HepG2 (cell line): ENCODE results near the gene RBP7. TPM values are rescaled to one million over a fixed set of nuclear protein-coding genes. Genes with fewer than 3 reads are reported as not detected.

ENCODE experiments used
- ATAC-seq: fragments of 200-7000 bp; cut with Tn5 transposase; 3 replicates; pipeline ENCODE4 v1.9.1; 2020; ENCODE audit warnings: mild to moderate bottlenecking, moderate library complexity
- BruUV-seq: library from RNA; stranded (reverse); fragments of 400-500 nt; replicated peaks from 2 replicates; lab custom pipeline; 2021; lab: Mats Ljungman, UMichigan
- CTCF ChIA-PET: fragments of 300-600 bp; formaldehyde crosslinking; extraction: SDS; loops from one replicate; lab custom pipeline; 2021; ENCODE audit warnings: low total read pairs, inconsistent platforms, low intra/inter-chr PET ratio; lab: Yijun Ruan, JAX
- POLR2A ChIA-PET: fragments of 350-600 bp; sonication (Branson Sonifier 250); formaldehyde crosslinking; loops from one replicate; lab custom pipeline; 2020; ENCODE audit warnings: antibody characterized with exemption, inconsistent platforms; lab: Yijun Ruan, JAX
- DNase-seq: peaks from one replicate; pipeline ENCODE4 v3.0.0-alpha.2; 2015; ENCODE audit warnings: low spot score
- FAIRE-seq: peaks from 3 replicates; lab custom pipeline; 2011; peaks lifted over from hg19 to GRCh38; lab: Jason Lieb, UNC
- H2AFZ ChIP-seq: one replicate; pipeline ENCODE4 v1.6.1; 2011; ENCODE audit warnings: low read length, inconsistent platforms
- H3K27ac ChIP-seq: fragments of 300-600 bp; 3 replicates; pipeline ENCODE4 v1.8.0; 2011; ENCODE audit warnings: mixed run types, mild to moderate bottlenecking, mixed read lengths, low read length, inconsistent platforms; ENCODE audit not compliant: insufficient read depth; ENCODE audit errors: extremely low read length
- H3K27me3 ChIP-seq, 2 experiments: fragments of 200-600 bp in 1 of 2; 2 replicates in 1 of 2; 3 replicates in 1 of 2; pipeline versions ENCODE4 v1.6.0 to v1.8.0; 2011; ENCODE audit warnings: low read length in 2 of 2, mild to moderate bottlenecking in 2 of 2, moderate library complexity in 2 of 2, inconsistent platforms in 1 of 2; ENCODE audit not compliant: insufficient read depth in 2 of 2, control insufficient read depth in 1 of 2
- H3K36me3 ChIP-seq, 2 experiments: fragments of 200-600 bp in 1 of 2; replicated peaks in 1 of 2; 2 replicates in 1 of 2; 3 replicates in 1 of 2; pipeline versions ENCODE4 v1.5.1 to v1.8.0; 2011; ENCODE audit warnings: low read length in 2 of 2, inconsistent platforms in 1 of 2; ENCODE audit not compliant: insufficient read depth in 2 of 2, control insufficient read depth in 1 of 2
- H3K4me1 ChIP-seq: 2 replicates; pipeline ENCODE4 v1.5.1; 2012; ENCODE audit warnings: low read length, inconsistent platforms; ENCODE audit not compliant: insufficient read depth
- H3K4me2 ChIP-seq: 2 replicates; pipeline ENCODE4 v1.6.0; 2011; ENCODE audit warnings: low read depth, low read length, inconsistent platforms
- H3K4me3 ChIP-seq, 3 experiments: fragments of 200-600 bp in 1 of 3; sonication (generic), shearing (Covaris generic) in 1 of 3; replicated peaks in 1 of 3; 2 replicates each; pipeline ENCODE4 v1.5.1; 2011 to 2016; ENCODE audit warnings: low read length in 3 of 3, inconsistent platforms in 2 of 3, low read depth in 2 of 3, mild to moderate bottlenecking in 2 of 3, control low read depth in 1 of 3, mixed read lengths in 1 of 3; ENCODE audit not compliant: insufficient read depth in 1 of 3
- H3K79me2 ChIP-seq: one replicate; pipeline ENCODE4 v1.6.1; 2011; ENCODE audit warnings: low read length, inconsistent platforms; ENCODE audit not compliant: insufficient read depth
- H3K9ac ChIP-seq: 2 replicates; pipeline ENCODE4 v1.6.0; 2011; ENCODE audit warnings: mild to moderate bottlenecking, low read depth, low read length, inconsistent platforms; ENCODE audit not compliant: insufficient read depth
- H3K9me3 ChIP-seq: 2 replicates; pipeline ENCODE4 v1.5.1; 2012; ENCODE audit warnings: mild to moderate bottlenecking, low read length
- H4K20me1 ChIP-seq: 2 replicates; pipeline ENCODE4 v1.6.0; 2011; ENCODE audit warnings: inconsistent platforms, mild to moderate bottlenecking, low read length, moderate library complexity; ENCODE audit not compliant: insufficient read depth
- ARID2 ChIP-seq: sonication (generic); formaldehyde crosslinking; IDR thresholded peaks from 2 replicates; pipeline ENCODE4 v1.8.1; 2022; ENCODE audit warnings: mild to moderate bottlenecking, missing genetic modification reagents, borderline replicate concordance
- ATF1 ChIP-seq: IDR thresholded peaks from 2 replicates; pipeline ENCODE4 v1.6.1; 2016; ENCODE audit warnings: mild to moderate bottlenecking, control low read depth
- GABPB1 ChIP-seq: IDR thresholded peaks from 2 replicates; pipeline ENCODE4 v1.6.1; 2016; ENCODE audit warnings: mild to moderate bottlenecking, missing genetic modification reagents, moderate library complexity, missing compliant biosample characterization
- KDM3A ChIP-seq: IDR thresholded peaks from 2 replicates; pipeline ENCODE4 v1.6.1; 2018; ENCODE audit warnings: low read depth, missing compliant biosample characterization
- MEIS1 ChIP-seq: sonication (generic); formaldehyde crosslinking; IDR thresholded peaks from 2 replicates; pipeline ENCODE4 v1.9.0; 2021; ENCODE audit warnings: mild to moderate bottlenecking, missing genetic modification reagents, moderate library complexity, borderline replicate concordance
- MYNN ChIP-seq: sonication (generic); formaldehyde crosslinking; IDR thresholded peaks from 2 replicates; pipeline ENCODE4 v1.4.0; 2020; ENCODE audit warnings: mild to moderate bottlenecking, low read depth, missing genetic modification reagents
- NFYC ChIP-seq: IDR thresholded peaks from 2 replicates; pipeline ENCODE4 v1.6.1; 2016; ENCODE audit warnings: missing genetic modification reagents, missing compliant biosample characterization
- PCBP2 ChIP-seq: fragments of 200-400 bp; formaldehyde crosslinking; optimal IDR thresholded peaks from 2 replicates; pipeline ENCODE3; 2018; ENCODE audit warnings: low read length, low read depth; ENCODE audit not compliant: poor library complexity, severe bottlenecking
- ZNF567 ChIP-seq: sonication (generic); formaldehyde crosslinking; IDR thresholded peaks from 2 replicates; pipeline ENCODE4 v1.8.1; 2023; ENCODE audit warnings: mild to moderate bottlenecking, missing genetic modification reagents, borderline replicate concordance
- ZNF83 ChIP-seq: sonication (generic); formaldehyde crosslinking; IDR thresholded peaks from 2 replicates; pipeline ENCODE4 v1.4.0; 2020; ENCODE audit warnings: missing genetic modification reagents, mild to moderate bottlenecking, borderline replicate concordance
- ZNF839 ChIP-seq: sonication (generic); formaldehyde crosslinking; IDR thresholded peaks from 2 replicates; pipeline ENCODE4 v1.4.0; 2020; ENCODE audit warnings: missing genetic modification reagents, mild to moderate bottlenecking, borderline replicate concordance
- WGBS: methylation state at CpG from one replicate; pipeline ENCODE4 v1.1.6; 2017; ENCODE audit warnings: low lambda C conversion rate; 5-methylcytosine and 5-hydroxymethylcytosine counted together
- in situ Hi-C: cut with HindIII; loops from 2 replicates; pipeline ENCODE4 v1.10.0; 2017; ENCODE audit warnings: low pct_unique_long_range_greater_than_20kb; ENCODE audit not compliant: extremely low pct_ligation_motif_present
- intact Hi-C: fragments of 100-400 bp; cut with micrococcal nuclease; formaldehyde crosslinking; loops from one replicate; pipeline ENCODE4 v1.10.0; 2022; ENCODE audit not compliant: unreplicated experiment
- polyA plus RNA-seq, 8 experiments: library from polyadenylated mRNA; depleted of rRNA in 3 of 8; stranded (reverse) in 7 of 8; unstranded in 1 of 8; fragments of >200 nt; fragmentation: Illumina TruSeq in 4 of 8; extraction: Trizol in 4 of 8; gene quantifications; 2 replicates each; pipeline versions ENCODE4 v1.2.1 to v1.2.3, GENCODE V29; 2011 to 2016; ENCODE audit warnings: low read depth in 4 of 8, missing spikeins in 1 of 8, mixed read lengths in 1 of 8; ENCODE audit not compliant: insufficient read depth in 1 of 8
- total RNA-seq, 5 experiments: library from RNA; depleted of rRNA; stranded (reverse); fragments of >200 nt; fragmentation: Illumina TruSeq; extraction: Trizol; gene quantifications; 2 replicates each; pipeline ENCODE4 v1.2.3, GENCODE V29; 2016; ENCODE audit warnings: low read depth in 1 of 5
- TF ChIP-seq, protein P1 (sequence below): sonication (generic); formaldehyde crosslinking; IDR thresholded peaks from one replicate; pipeline ENCODE4 v1.5.1; 2020; ENCODE audit warnings: mild to moderate bottlenecking, missing genetic modification reagents; ENCODE audit errors: not compliant biosample characterization

Gene RBP7
- total and polyA plus RNA-seq, 2 of the 13 experiments (the other 11 are each of a cell fraction or from before 2014, with no cell fraction given), result 1.6 to 2.0 TPM

DNA sequence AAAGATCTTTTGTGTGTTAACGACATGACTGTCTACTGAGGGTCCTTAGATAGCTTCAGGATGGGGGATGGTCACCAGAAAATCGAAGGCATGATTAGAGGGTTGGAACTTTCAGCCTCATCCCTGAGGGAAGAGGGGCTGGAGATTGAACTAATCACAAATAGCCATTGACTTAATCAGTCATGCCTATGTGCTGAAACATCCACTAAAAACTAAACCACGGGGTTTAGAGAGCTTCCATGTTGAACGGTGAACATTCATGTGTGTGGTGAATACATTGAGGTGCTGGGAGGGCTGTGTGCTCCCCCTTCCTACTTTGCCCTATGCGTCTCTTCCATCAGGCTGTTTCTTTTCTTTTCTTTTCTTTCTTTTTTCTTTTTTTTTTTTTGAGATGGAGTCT lies 17.0 kb downstream of the RBP7 start:
- DNase-seq, result no peak
- no peak for ATAC-seq
- H2AFZ ChIP-seq, result no peak overlapping the region
- intact Hi-C loops (no loop called here), in situ Hi-C loops (no loop called here)
- H3K79me2 ChIP-seq, result no peaks in the 10 kb centered on the region
- H3K27ac ChIP-seq, result no peak overlapping the region
- FAIRE-seq, result no peak
- no TSS peak for BruUV-seq
- H3K4me1 ChIP-seq, result no peaks in the 10 kb centered on the region
- WGBS, result 47% methylated on average over 5 of the region's 5 CpGs
- H4K20me1 ChIP-seq, result no peaks in the 10 kb centered on the region
- ChIA-PET POLR2A (no interaction called here), CTCF (no interaction called here)
- no peaks in the 10 kb centered on the region for H3K9me3 ChIP-seq
- TF ChIP-seq ARID2 (CRISPR knock-in tag) (no peak), NFYC (no peak), ATF1 (CRISPR knock-in tag) (no peak), ZNF839 (no peak), PCBP2 (no peak), MEIS1 (CRISPR knock-in tag) (no peak), ZNF567 (CRISPR knock-in tag) (no peak), MYNN (CRISPR knock-in tag) (no peak), KDM3A (CRISPR knock-in tag) (no peak), ZNF83 (CRISPR knock-in tag) (no peak), GABPB1 (CRISPR knock-in tag) (no peak)
- TF ChIP-seq, protein P1, sequence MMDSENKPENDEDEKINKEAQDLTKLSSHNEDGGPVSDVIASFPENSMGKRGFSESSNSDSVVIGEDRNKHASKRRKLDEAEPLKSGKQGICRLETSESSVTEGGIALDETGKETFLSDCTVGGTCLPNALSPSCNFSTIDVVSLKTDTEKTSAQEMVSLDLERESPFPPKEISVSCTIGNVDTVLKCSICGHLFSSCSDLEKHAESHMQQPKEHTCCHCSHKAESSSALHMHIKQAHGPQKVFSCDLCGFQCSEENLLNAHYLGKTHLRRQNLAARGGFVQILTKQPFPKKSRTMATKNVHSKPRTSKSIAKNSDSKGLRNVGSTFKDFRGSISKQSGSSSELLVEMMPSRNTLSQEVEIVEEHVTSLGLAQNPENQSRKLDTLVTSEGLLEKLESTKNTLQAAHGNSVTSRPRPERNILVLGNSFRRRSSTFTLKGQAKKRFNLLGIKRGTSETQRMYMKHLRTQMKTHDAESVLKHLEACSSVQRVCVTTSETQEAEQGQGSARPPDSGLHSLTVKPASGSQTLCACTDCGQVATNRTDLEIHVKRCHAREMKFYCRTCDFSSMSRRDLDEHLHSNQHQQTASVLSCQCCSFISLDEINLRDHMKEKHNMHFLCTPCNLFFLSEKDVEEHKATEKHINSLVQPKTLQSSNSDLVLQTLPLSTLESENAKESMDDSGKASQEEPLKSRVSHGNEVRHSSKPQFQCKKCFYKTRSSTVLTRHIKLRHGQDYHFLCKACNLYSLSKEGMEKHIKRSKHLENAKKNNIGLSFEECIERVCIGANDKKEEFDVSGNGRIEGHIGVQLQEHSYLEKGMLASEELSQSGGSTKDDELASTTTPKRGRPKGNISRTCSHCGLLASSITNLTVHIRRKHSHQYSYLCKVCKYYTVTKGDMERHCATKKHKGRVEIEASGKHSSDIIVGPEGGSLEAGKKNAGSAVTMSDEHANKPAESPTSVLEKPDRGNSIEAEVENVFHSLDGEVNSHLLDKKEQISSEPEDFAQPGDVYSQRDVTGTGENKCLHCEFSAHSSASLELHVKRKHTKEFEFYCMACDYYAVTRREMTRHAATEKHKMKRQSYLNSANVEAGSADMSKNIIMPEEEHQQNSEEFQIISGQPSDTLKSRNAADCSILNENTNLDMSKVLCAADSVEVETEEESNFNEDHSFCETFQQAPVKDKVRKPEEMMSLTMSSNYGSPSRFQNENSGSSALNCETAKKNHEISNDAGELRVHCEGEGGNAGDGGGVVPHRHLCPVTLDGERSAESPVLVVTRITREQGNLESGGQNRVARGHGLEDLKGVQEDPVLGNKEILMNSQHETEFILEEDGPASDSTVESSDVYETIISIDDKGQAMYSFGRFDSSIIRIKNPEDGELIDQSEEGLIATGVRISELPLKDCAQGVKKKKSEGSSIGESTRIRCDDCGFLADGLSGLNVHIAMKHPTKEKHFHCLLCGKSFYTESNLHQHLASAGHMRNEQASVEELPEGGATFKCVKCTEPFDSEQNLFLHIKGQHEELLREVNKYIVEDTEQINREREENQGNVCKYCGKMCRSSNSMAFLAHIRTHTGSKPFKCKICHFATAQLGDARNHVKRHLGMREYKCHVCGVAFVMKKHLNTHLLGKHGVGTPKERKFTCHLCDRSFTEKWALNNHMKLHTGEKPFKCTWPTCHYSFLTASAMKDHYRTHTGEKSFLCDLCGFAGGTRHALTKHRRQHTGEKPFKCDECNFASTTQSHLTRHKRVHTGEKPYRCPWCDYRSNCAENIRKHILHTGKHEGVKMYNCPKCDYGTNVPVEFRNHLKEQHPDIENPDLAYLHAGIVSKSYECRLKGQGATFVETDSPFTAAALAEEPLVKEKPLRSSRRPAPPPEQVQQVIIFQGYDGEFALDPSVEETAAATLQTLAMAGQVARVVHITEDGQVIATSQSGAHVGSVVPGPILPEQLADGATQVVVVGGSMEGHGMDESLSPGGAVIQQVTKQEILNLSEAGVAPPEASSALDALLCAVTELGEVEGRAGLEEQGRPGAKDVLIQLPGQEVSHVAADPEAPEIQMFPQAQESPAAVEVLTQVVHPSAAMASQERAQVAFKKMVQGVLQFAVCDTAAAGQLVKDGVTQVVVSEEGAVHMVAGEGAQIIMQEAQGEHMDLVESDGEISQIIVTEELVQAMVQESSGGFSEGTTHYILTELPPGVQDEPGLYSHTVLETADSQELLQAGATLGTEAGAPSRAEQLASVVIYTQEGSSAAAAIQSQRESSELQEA (CRISPR knock-in tag), result no peak
- H3K36me3 ChIP-seq, result no peaks in the 10 kb centered on the region
- no peak overlapping the region for H3K4me3 ChIP-seq
- no peaks in the 10 kb centered on the region; a peak in 1 of 5 replicates for H3K27me3 ChIP-seq
- H3K4me2 ChIP-seq, result no peak overlapping the region
- H3K9ac ChIP-seq, result no peak overlapping the region
